Nephron progenitor cell (in vitro differentiated cells): ENCODE data around the gene TFEC.

Experiments
- DNase-seq: peaks from one replicate; pipeline ENCODE4 v3.0.0; 2021
- H3K27ac Mint-ChIP-seq: 2 replicates; pipeline ENCODE4 v1.8.0; 2021; ENCODE audit warnings: mild to moderate bottlenecking, moderate library complexity, mixed read lengths
- H3K27me3 Mint-ChIP-seq: 2 replicates; pipeline ENCODE4 v1.8.0; 2021; ENCODE audit warnings: mild to moderate bottlenecking, low read depth, mixed read lengths; ENCODE audit not compliant: poor library complexity
- H3K36me3 Mint-ChIP-seq: 2 replicates; pipeline ENCODE4 v1.8.0; 2021; ENCODE audit warnings: low read depth, mixed read lengths
- H3K4me1 Mint-ChIP-seq: 2 replicates; pipeline ENCODE4 v1.8.0; 2021; ENCODE audit warnings: mixed read lengths
- H3K4me3 Mint-ChIP-seq: 2 replicates; pipeline ENCODE4 v1.8.0; 2021; ENCODE audit warnings: mild to moderate bottlenecking, moderate library complexity, mixed read lengths
- H3K9me3 Mint-ChIP-seq: 2 replicates; pipeline ENCODE4 v1.8.0; 2021; ENCODE audit warnings: mild to moderate bottlenecking, moderate library complexity, mixed read lengths
- CTCF ChIP-seq: fragments of 200-600 bp; sonication (generic); IDR thresholded peaks from 2 replicates; pipeline ENCODE4 v1.5.0; 2021; ENCODE audit warnings: antibody characterized with exemption

The TFEC gene

DNA sequence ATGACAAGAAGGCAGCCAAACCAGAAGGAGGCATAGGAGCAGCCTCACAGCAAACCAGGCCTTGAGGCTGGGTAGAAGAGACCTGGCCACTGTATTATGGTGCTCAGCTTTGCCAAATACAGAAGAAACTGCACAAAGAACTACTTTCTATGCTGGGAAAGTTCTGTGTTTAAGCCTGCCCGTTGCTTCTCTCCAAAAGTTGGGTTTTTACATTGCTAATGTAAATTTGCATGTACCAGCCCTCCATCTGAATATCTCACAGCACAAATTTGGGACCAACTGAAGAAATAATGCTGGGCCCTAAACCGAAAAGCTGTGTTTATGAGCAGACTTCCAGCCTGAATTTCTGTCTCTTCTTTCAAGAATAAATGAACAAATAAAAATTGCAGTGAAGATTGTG, 145.0 kb downstream of the TFEC start:
- H3K4me3 Mint-ChIP-seq = no peak overlapping the region
- TF ChIP-seq CTCF = no peak
- H3K36me3 Mint-ChIP-seq = peaks cover 7% of the 10 kb centered on the region
- H3K27ac Mint-ChIP-seq = no peak overlapping the region
- peaks cover 19% of the 10 kb centered on the region for H3K9me3 Mint-ChIP-seq
- no peaks in the 10 kb centered on the region for H3K4me1 Mint-ChIP-seq
- no peak for DNase-seq
- H3K27me3 Mint-ChIP-seq = no peaks in the 10 kb centered on the region
